HG03521 (cell line): Measurements from ENCODE around the gene CPSF3.

Experiments used
- ATAC-seq: cut with Tn5 transposase; IDR thresholded peaks from one replicate; pipeline ENCODE4 v1.9.1; 2021; ENCODE audit warnings: mild to moderate bottlenecking, moderate library complexity; ENCODE audit not compliant: unreplicated experiment

Gene CPSF3

GRCh38 chr2:9462886-9463697, 39.6 kb downstream of the CPSF3 start:
- ATAC-seq = no peak

DNA sequence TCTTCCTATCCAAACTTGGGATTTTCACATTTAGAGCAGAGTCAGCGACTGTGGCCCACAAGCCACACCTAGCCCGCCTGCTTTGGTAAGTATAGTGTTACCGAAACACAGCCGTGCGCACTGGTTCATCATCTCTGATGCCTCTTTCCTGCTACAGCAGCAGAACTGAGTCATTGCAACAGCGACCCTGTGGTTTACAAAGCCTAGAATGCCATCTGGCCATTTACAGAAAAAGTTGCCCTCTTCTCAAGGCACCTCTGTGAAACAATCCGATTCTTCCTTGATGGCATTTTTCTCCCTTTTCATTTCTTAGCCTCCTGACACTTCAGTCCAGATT, 40.2 kb downstream of the CPSF3 start:
- ATAC-seq = no peak

- no peak for ATAC-seq
These were observed 41.7 kb downstream of the CPSF3 start for GRCh38 chr2:9465170-9465569.

- ATAC-seq = no peak
These were observed 42.8 kb downstream of the CPSF3 start for GRCh38 chr2:9466147-9466683.

DNA sequence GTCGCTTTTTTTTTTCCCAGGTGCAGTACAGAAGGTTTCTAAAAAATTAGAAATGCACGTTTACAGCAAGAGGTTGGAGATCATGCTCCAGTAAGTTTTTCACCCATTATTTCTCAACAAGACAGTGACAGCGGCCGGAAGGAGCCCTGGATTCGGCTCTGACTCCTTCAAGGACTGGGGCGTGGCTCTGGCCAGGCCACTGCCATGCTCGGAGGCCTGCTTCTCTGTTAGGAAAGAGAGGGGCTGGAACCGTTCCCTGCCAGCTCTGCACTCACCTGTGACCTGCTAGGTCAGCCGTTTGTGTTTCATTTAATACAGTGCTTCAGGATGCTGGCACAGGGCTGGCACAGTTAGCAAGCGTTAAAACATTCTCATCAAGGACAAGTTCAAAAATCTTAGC, 44.2 kb downstream of the CPSF3 start:
- ATAC-seq = no peak

GRCh38 chr2:9471206-9471605, 47.8 kb downstream of the CPSF3 start:
- no peak for ATAC-seq

- ATAC-seq = no peak
These were observed 49.1 kb downstream of the CPSF3 start for GRCh38 chr2:9472511-9472910.

- no peak for ATAC-seq
These were observed 50.0 kb downstream of the CPSF3 start for GRCh38 chr2:9473308-9473984.

DNA sequence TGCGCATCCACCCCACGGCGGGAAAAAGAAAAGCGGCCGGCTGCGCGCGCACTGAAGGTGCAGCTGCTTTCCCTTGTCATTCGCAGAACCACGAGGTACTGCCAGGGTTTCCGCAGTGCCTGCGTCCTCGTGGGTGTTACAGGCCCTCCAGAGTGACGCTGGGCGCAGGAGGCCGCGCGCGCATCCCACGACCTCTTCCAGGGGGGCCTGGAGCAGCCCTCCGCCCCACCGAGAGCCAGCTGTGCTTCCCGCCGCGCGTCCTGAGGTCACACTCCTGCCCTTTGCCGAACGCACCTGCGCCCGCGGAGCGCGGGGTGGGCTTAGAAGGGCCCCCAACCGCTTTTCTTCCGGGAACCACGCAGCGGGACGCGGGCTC, 50.5 kb downstream of the CPSF3 start:
- peak; percentile 26 for ATAC-seq

- ATAC-seq = peak; percentile 70
These were observed 51.1 kb downstream of the CPSF3 start, which contains the start of gene IAH1 for GRCh38 chr2:9474361-9475057. Gene IAH1 (plus strand): TSS chr2:9474551. CDS start chr2:9474567, 16 bp downstream.

DNA sequence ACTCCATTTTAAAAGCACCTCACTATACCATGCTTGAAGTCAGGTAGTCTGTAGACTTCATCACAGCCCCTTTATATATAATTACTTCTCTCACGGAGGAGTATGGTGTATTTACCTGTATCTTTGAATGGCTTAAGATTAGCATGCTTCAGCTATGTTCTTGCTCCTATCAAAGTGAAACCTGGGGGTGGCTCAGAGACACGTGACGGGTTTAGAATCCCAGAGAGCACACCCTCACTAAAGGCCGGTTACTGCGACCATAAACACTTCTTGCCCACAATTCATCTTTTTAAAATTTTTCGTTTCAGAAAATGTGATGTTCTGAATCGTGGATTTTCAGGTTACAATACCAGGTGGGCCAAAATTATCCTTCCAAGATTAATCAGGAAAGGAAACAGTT, 54.5 kb downstream of the CPSF3 start:
- ATAC-seq = no peak

DNA sequence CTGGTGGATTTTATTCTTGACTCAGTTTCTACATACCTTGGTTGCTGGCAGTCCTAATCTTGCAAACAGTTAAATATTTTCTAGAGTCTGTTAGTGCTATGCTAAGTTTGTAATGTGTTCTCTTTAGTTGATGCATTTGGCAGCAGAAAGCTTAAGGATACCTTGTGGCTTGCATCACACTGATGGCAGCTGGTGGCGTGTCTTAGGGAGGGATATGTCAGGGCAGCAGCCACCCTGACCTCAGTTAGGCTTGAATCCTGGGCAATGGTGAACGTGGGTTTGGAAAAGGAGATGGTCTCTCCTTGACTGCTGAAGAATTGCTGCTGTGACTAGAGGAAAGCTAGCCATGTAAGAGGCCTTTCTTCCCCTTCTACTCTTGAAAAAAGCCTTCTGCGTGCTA, 55.1 kb downstream of the CPSF3 start:
- ATAC-seq = no peak

GRCh38 chr2:9480157-9480556, 56.7 kb downstream of the CPSF3 start:
- no peak for ATAC-seq

DNA sequence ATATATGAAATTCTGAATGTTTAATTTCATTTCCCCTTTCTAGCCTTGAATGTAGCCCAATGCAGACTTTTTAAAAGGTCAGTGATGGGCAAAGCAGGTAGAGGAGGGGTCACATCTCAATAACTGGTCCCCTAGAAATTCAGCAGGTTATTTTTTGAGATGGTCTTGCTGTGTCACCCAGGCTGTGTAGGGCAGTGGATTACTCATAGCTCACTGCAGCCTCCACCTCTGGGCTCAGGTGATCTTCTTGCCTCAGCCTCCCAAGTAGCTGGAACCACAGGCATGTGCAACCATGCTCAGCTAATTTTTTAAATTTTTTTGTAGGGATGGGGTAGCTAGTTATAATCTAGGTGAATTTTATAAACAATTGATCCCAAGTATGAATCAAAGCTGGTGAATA, 59.7 kb downstream of the CPSF3 start:
- ATAC-seq = no peak

DNA sequence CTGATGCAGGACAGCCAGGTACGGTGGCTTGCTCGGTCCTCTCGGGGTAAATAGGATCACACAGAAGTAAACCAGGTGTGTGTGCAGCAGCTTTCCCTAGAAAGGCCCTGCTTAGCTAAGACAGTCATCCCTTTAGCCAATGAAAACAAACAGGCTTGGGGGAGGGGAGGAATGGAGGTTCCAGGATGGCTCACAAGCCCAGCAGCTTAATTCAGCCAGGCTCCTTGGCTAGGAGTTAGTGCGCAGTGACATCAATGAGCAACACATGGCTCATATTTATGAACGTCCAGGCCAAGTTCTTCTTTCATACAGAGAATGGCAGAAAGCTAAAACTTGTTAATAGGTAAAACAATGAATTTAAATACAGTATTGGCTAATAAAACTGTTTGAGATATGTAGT, 61.1 kb downstream of the CPSF3 start:
- no peak for ATAC-seq

- ATAC-seq = no peak
These were observed 65.4 kb downstream of the CPSF3 start for GRCh38 chr2:9488583-9489547.

DNA sequence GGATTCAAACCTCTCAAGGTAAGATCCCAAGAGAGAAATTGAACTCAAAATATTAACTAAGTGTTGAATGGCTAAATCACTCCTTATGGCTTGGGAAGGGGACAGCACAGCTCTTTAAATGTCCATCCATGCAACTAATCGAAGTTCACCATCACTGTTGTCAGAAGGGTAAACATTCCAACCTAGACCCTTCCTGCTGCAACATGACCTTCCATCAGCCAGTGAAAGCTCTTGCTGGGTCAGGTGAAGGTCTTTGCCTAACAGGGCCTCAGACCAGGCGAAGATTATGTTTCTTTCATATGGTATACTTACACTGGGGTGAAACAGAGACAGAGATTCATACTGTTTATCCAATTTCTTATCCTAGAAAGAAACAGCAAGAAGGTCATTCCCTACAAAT, 67.3 kb downstream of the CPSF3 start:
- ATAC-seq = no peak

DNA sequence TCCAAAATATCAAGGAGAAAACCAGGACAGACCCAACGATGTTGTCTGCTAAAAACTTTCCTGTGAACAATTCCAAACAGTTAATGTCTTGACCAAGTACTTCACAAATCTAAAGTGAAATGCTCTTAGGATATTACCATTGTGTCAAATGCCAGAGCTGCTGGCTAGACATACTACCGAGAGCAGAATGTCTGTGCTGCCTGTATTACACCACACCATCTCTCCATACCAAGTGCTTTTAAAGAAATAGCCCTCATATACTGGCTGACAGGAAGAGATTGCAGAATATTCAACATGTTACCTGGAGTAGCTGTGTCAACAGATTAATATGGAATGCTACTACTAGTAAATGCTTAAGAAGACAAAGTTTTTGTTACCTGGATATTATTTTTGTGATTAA, 69.5 kb downstream of the CPSF3 start:
- ATAC-seq = no peak

- no peak for ATAC-seq
These were observed 70.0 kb downstream of the CPSF3 start for GRCh38 chr2:9493478-9493877.

DNA sequence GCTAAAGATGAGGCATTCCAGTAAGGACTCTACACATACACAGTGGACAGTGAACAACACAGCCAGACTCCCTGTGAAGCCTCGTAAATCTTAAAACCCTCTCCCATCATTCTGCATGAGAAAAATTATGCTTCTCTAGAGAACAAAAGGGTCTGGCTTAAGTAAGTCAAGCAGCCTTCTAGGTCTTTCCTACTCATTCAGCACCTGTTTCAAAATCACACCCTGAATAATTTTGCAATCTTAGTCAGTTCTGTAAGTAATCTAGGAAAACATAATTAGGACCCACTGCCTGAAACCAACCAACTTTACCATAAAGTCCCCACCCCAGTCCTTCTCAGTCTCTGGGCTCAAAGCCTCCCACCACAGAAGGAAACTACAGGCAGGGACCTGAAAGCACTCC, 70.6 kb downstream of the CPSF3 start:
- ATAC-seq = no peak

GRCh38 chr2:9497017-9497416, 73.6 kb downstream of the CPSF3 start:
- ATAC-seq = no peak
